HEK293T (cell line): ENCODE measurements around the gene STT3B.

Source experiments
- ARNT ChIP-seq: fragments of 450-650 bp; IDR thresholded peaks from 2 replicates; pipeline ENCODE4 v1.6.1; 2017; ENCODE audit warnings: mild to moderate bottlenecking
- BHLHE40 ChIP-seq: fragments of 450-650 bp; IDR thresholded peaks from 2 replicates; pipeline ENCODE4 v1.6.1; 2016; ENCODE audit warnings: mild to moderate bottlenecking, moderate library complexity, borderline replicate concordance
- CTBP1 ChIP-seq: fragments of 450-650 bp; IDR thresholded peaks from 2 replicates; pipeline ENCODE4 v1.6.1; 2016; ENCODE audit warnings: borderline replicate concordance
- ELF4 ChIP-seq: fragments of 450-650 bp; IDR thresholded peaks from 2 replicates; pipeline ENCODE4 v1.6.1; 2017; ENCODE audit warnings: antibody characterized with exemption
- FOXA1 ChIP-seq: fragments of 450-650 bp; IDR thresholded peaks from 2 replicates; pipeline ENCODE4 v1.6.1; 2016; ENCODE audit warnings: mild to moderate bottlenecking
- FOXK2 ChIP-seq: fragments of 450-650 bp; IDR thresholded peaks from 2 replicates; pipeline ENCODE4 v1.6.1; 2016; ENCODE audit warnings: mild to moderate bottlenecking
- FOXM1 ChIP-seq: fragments of 450-650 bp; IDR thresholded peaks from 2 replicates; pipeline ENCODE4 v1.6.1; 2017; ENCODE audit warnings: mild to moderate bottlenecking, borderline replicate concordance
- LEF1 ChIP-seq: fragments of 450-650 bp; IDR thresholded peaks from 2 replicates; pipeline ENCODE4 v1.6.1; 2017; ENCODE audit warnings: mild to moderate bottlenecking, borderline replicate concordance
- NFRKB ChIP-seq: fragments of 450-650 bp; IDR thresholded peaks from 2 replicates; pipeline ENCODE4 v1.6.1; 2016; ENCODE audit warnings: mild to moderate bottlenecking, moderate library complexity
- PKNOX1 ChIP-seq: fragments of 450-650 bp; IDR thresholded peaks from 2 replicates; pipeline ENCODE4 v1.6.1; 2016
- SP1 ChIP-seq: fragments of 450-650 bp; IDR thresholded peaks from 2 replicates; pipeline ENCODE4 v1.6.1; 2017
- SUZ12 ChIP-seq: fragments of 450-650 bp; IDR thresholded peaks from 2 replicates; pipeline ENCODE4 v1.6.1; 2016; ENCODE audit warnings: mild to moderate bottlenecking
- TARDBP ChIP-seq: fragments of 450-650 bp; IDR thresholded peaks from 2 replicates; pipeline ENCODE4 v1.6.1; 2016
- ZNF384 ChIP-seq: fragments of 450-650 bp; IDR thresholded peaks from 2 replicates; pipeline ENCODE4 v1.6.1; 2016

DNA sequence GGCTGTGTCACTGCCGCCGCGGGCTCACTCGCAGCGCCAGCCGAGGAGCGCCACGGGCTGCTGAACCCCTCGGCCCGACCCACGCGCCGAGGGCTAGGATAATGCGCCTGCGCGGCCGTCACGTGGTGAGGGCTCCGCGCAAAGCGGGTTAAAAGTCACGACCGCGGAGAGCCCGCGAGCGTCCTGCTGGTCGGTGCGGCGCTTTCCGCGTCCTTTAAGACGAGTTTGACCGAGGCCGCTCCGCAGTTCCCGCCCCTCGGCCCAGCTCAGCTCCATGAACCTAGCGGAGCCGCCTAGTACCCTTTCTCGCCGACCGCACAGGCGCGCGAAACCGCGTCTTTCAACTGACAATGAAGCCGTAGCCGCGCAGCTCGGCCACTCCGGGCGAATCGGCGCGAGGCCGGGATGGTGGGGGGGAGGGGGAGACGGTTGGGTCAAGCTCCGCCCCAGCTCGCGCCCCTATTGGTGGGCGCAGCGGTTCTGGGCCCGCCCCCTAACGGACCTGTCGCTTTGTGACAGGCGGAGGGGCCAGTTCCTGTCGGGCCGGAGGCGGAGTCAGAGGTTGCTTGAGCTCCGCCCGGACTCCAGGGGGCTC is 636 bp upstream of the STT3B start:
- peak; percentile 71 for TF ChIP-seq ELF4
- no peak for TF ChIP-seq BHLHE40
- TF ChIP-seq FOXM1 = no peak; the same call in 1 of the 2 replicates
- TF ChIP-seq PKNOX1 = peak; percentile 90
- no peak for TF ChIP-seq LEF1
- no peak for TF ChIP-seq ARNT
- no peak for TF ChIP-seq TARDBP
- TF ChIP-seq SUZ12 = no peak
- no peak for TF ChIP-seq FOXA1
- TF ChIP-seq SP1 = no peak
- no peak for TF ChIP-seq FOXK2
- TF ChIP-seq NFRKB = no peak
- no peak for TF ChIP-seq ZNF384
- TF ChIP-seq CTBP1 = no peak
